SK-N-MC (cell line): ENCODE data around the gene SNAPC4.

Experiments used
- DNase-seq: peaks from one replicate; pipeline ENCODE4 v3.0.0-alpha.2; 2011; ENCODE audit warnings: low read depth, low spot score
- H3K27ac ChIP-seq: fragments of 200-600 bp; sonication (generic); 2 replicates; pipeline ENCODE4 v1.5.1; 2016; ENCODE audit warnings: mixed run types
- H3K36me3 ChIP-seq: fragments of 200-600 bp; sonication (generic); 2 replicates; pipeline ENCODE4 v1.6.1; 2017; ENCODE audit warnings: antibody characterized with exemption, low read length, mixed read lengths; ENCODE audit not compliant: insufficient read depth
- H3K4me3 ChIP-seq: fragments of 200-600 bp; sonication (generic); 2 replicates; pipeline ENCODE4 v1.5.1; 2016
- H3K9ac ChIP-seq: fragments of 200-600 bp; sonication (generic); 2 replicates; pipeline ENCODE4 v1.8.0; 2017; ENCODE audit warnings: mixed run types, mixed read lengths; ENCODE audit not compliant: insufficient read length
- H3K9me3 ChIP-seq: fragments of 200-600 bp; sonication (generic); 2 replicates; pipeline ENCODE4 v1.6.1; 2017; ENCODE audit warnings: low read depth, mild to moderate bottlenecking, antibody characterized with exemption, low read length, moderate library complexity, mixed read lengths
- EZH2 ChIP-seq: fragments of 200-600 bp; sonication (generic); IDR thresholded peaks from one replicate; pipeline ENCODE4 v1.6.1; 2017; ENCODE audit warnings: antibody characterized with exemption
- FOXP2 ChIP-seq: optimal IDR thresholded peaks from 2 replicates; pipeline ENCODE3; 2011; ENCODE audit warnings: mild to moderate bottlenecking, moderate library complexity; ENCODE audit not compliant: insufficient read depth; ENCODE audit errors: extremely low read length, control extremely low read depth
- POLR2AphosphoS5 ChIP-seq: IDR thresholded peaks from 2 replicates; pipeline ENCODE4 v1.6.1; 2012; ENCODE audit warnings: mild to moderate bottlenecking, low read depth, low read length, borderline replicate concordance

The SNAPC4 gene

GRCh38 chr9:136372006-136372405 is 28.0 kb downstream of the SNAPC4 start:
- Histone ChIP-seq H3K36me3 (no peaks in the 10 kb centered on the region), H3K4me3 (no peak overlapping the region), H3K27ac (no peak overlapping the region), H3K9me3 (no peaks in the 10 kb centered on the region), H3K9ac (no peak overlapping the region)
- no peak for DNase-seq
- TF ChIP-seq POLR2AphosphoS5 (no peak), FOXP2 (no peak), EZH2 (no peak)

- no peak for DNase-seq
- H3K36me3 ChIP-seq = no peaks in the 10 kb centered on the region
- no peak overlapping the region for H3K4me3 ChIP-seq
- H3K9me3 ChIP-seq = no peaks in the 10 kb centered on the region
- H3K27ac ChIP-seq = no peak overlapping the region
- H3K9ac ChIP-seq = no peak overlapping the region
- TF ChIP-seq EZH2 (no peak), FOXP2 (no peak), POLR2AphosphoS5 (no peak)
Observed at GRCh38 chr9:136371533-136371880, 28.5 kb downstream of the SNAPC4 start.

- H3K27ac ChIP-seq = no peak overlapping the region
- no peak for TF ChIP-seq EZH2
- no peak for TF ChIP-seq FOXP2
- no peak for TF ChIP-seq POLR2AphosphoS5
- H3K4me3 ChIP-seq = no peak overlapping the region
- no peaks in the 10 kb centered on the region for H3K36me3 ChIP-seq
- no peaks in the 10 kb centered on the region for H3K9me3 ChIP-seq
- no peak for DNase-seq
- no peak overlapping the region for H3K9ac ChIP-seq
Observed at GRCh38 chr9:136370687-136371532, 29.1 kb downstream of the SNAPC4 start.

- Histone ChIP-seq H3K9me3 (no peaks in the 10 kb centered on the region), H3K9ac (no peak overlapping the region), H3K36me3 (no peaks in the 10 kb centered on the region), H3K27ac (no peak overlapping the region), H3K4me3 (no peak overlapping the region)
- no peak for TF ChIP-seq FOXP2
- no peak for TF ChIP-seq POLR2AphosphoS5
- no peak for TF ChIP-seq EZH2
- no peak for DNase-seq
Observed at GRCh38 chr9:136370037-136370436, 29.9 kb downstream of the SNAPC4 start.

- H3K9ac ChIP-seq = no peak overlapping the region
- DNase-seq = no peak
- no peaks in the 10 kb centered on the region for H3K36me3 ChIP-seq
- TF ChIP-seq FOXP2 = no peak
- TF ChIP-seq POLR2AphosphoS5 = no peak
- H3K4me3 ChIP-seq = no peak overlapping the region
- no peak overlapping the region for H3K27ac ChIP-seq
- no peaks in the 10 kb centered on the region for H3K9me3 ChIP-seq
Observed at GRCh38 chr9:136368190-136368589, 31.8 kb downstream of the SNAPC4 start.

GRCh38 chr9:136367296-136368145 is 32.4 kb downstream of the SNAPC4 start:
- Histone ChIP-seq H3K9ac (no peak overlapping the region), H3K27ac (no peak overlapping the region), H3K9me3 (no peaks in the 10 kb centered on the region), H3K36me3 (no peaks in the 10 kb centered on the region), H3K4me3 (no peak overlapping the region)
- no peak for DNase-seq
- TF ChIP-seq POLR2AphosphoS5 (no peak), EZH2 (no peak)

- no peaks in the 10 kb centered on the region for H3K36me3 ChIP-seq
Observed at GRCh38 chr9:136366826-136367225, 33.1 kb downstream of the SNAPC4 start.

GRCh38 chr9:136365775-136366222 is 34.2 kb downstream of the SNAPC4 start:
- Histone ChIP-seq H3K27ac (no peak overlapping the region), H3K36me3 (no peaks in the 10 kb centered on the region), H3K4me3 (no peak overlapping the region), H3K9ac (no peak overlapping the region), H3K9me3 (no peaks in the 10 kb centered on the region)
- no peak for DNase-seq
- no peak for TF ChIP-seq EZH2
- no peak for TF ChIP-seq FOXP2
- no peak for TF ChIP-seq POLR2AphosphoS5

More at GRCh38 chr9:136366826-136367225, 33.1 kb downstream of the SNAPC4 start:
- Histone ChIP-seq H3K27ac (no peak overlapping the region), H3K4me3 (no peak overlapping the region), H3K9ac (no peak overlapping the region), H3K9me3 (no peaks in the 10 kb centered on the region)
- TF ChIP-seq EZH2 = no peak
- no peak for TF ChIP-seq POLR2AphosphoS5
- TF ChIP-seq FOXP2 = no peak
- no peak for DNase-seq

GRCh38 chr9:136364942-136365774 is 34.8 kb downstream of the SNAPC4 start:
- TF ChIP-seq POLR2AphosphoS5 = no peak
- TF ChIP-seq EZH2 = no peak
- no peak for TF ChIP-seq FOXP2
- DNase-seq = no peak
- no peak overlapping the region for H3K4me3 ChIP-seq
- no peaks in the 10 kb centered on the region for H3K9me3 ChIP-seq
- H3K36me3 ChIP-seq = no peaks in the 10 kb centered on the region
- H3K9ac ChIP-seq = no peak overlapping the region
- H3K27ac ChIP-seq = no peak overlapping the region
